Measurements from ENCODE around the gene CPEB4.
A peak's percentile ranks its signal among the peaks of the same experiment; 100 is the strongest.

The CPEB4 gene

DNA sequence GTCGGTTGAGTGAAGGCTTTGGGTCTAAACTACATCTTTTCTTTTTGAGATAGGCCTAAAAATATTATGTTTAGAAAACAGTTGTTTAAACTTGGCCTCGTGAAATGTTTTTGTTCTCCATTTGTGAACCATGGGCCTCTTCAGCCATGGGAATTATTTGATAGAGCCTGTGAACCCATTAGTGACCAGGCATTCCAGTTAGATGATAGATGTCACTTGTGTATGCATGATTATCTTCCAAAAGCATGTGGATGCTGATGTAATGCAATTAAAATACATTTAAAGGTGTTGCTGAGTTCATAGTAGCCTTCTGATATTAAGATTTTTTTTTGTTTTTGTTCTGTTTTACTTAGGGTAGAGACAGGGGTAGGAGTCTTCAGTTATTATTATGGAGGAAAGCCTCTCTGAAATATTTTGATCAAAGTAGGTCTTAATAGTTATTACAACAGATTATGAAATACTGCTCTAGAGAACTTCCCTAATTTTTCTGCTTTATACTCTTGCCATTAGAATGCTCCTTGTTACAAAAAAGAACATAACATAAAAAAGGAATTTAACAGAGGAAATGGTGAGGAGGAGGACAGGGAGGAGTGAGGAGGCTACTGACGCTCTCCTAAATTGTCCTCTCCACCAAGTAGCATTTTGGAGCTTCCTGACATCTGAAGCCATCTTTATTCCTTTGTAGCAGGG, 32.9 kb downstream of the CPEB4 start:
- no peak overlapping the region for H3K4me3 ChIP-seq (replicated peaks; ENCODE audit: low read depth, low read length)
- DNase-seq (ENCODE audit: extremely low read depth, insufficient read length): no peak
- no peaks in the 10 kb centered on the region for H3K27me3 ChIP-seq (replicated peaks; ENCODE audit: control insufficient read depth, insufficient read depth, low read length)
- TF ChIP-seq, protein P1, sequence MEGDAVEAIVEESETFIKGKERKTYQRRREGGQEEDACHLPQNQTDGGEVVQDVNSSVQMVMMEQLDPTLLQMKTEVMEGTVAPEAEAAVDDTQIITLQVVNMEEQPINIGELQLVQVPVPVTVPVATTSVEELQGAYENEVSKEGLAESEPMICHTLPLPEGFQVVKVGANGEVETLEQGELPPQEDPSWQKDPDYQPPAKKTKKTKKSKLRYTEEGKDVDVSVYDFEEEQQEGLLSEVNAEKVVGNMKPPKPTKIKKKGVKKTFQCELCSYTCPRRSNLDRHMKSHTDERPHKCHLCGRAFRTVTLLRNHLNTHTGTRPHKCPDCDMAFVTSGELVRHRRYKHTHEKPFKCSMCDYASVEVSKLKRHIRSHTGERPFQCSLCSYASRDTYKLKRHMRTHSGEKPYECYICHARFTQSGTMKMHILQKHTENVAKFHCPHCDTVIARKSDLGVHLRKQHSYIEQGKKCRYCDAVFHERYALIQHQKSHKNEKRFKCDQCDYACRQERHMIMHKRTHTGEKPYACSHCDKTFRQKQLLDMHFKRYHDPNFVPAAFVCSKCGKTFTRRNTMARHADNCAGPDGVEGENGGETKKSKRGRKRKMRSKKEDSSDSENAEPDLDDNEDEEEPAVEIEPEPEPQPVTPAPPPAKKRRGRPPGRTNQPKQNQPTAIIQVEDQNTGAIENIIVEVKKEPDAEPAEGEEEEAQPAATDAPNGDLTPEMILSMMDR (IDR thresholded peaks at IDR 0.05; ENCODE audit: insufficient read depth, low read length, poor library complexity, severe bottlenecking): no peak
- no peaks in the 10 kb centered on the region; the same call in 1 of the 2 replicates for H3K36me3 ChIP-seq (ENCODE audit: control insufficient read depth, insufficient read depth, low read length)

DNA sequence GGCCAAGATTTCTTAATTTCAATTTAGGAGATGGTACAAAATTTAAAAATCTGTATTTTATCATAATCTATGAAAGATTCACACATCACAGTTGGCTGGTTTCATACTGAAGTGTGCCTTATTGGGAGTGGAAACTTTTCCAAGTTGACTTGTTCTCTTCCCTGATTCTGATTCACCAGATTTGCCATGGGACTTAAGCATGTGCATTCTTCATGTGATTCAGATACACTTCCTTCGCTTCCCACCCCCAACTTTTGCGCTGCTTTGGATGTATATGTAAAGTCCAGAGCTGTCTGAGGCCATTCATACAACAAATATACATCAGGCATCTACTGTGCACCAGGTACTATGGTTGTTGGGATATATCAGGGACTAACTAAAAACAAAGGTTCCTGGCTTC, 34.4 kb downstream of the CPEB4 start:
- Histone ChIP-seq H3K36me3 (ENCODE audit: control insufficient read depth, insufficient read depth, low read length) (no peaks in the 10 kb centered on the region; the same call in 1 of the 2 replicates), H3K4me3 (replicated peaks; ENCODE audit: low read depth, low read length) (no peak overlapping the region), H3K27me3 (replicated peaks; ENCODE audit: control insufficient read depth, insufficient read depth, low read length) (no peaks in the 10 kb centered on the region)
- no peak for DNase-seq (ENCODE audit: extremely low read depth, insufficient read length)
- TF ChIP-seq, protein P1 (IDR thresholded peaks at IDR 0.05; ENCODE audit: insufficient read depth, low read length, poor library complexity, severe bottlenecking): no peak

GRCh38 chr5:173923218-173924095, 35.3 kb downstream of the CPEB4 start:
- DNase-seq (ENCODE audit: extremely low read depth, insufficient read length): no peak
- H3K36me3 ChIP-seq (ENCODE audit: control insufficient read depth, insufficient read depth, low read length): no peaks in the 10 kb centered on the region; the same call in 1 of the 2 replicates
- TF ChIP-seq, protein P1 (IDR thresholded peaks at IDR 0.05; ENCODE audit: insufficient read depth, low read length, poor library complexity, severe bottlenecking): no peak
- H3K4me3 ChIP-seq (replicated peaks; ENCODE audit: low read depth, low read length): no peak overlapping the region
- H3K27me3 ChIP-seq (replicated peaks; ENCODE audit: control insufficient read depth, insufficient read depth, low read length): no peaks in the 10 kb centered on the region

- TF ChIP-seq, protein P1 (IDR thresholded peaks at IDR 0.05; ENCODE audit: insufficient read depth, low read length, poor library complexity, severe bottlenecking): no peak
Observed at GRCh38 chr5:173924899-173925298, 36.8 kb downstream of the CPEB4 start.

DNA sequence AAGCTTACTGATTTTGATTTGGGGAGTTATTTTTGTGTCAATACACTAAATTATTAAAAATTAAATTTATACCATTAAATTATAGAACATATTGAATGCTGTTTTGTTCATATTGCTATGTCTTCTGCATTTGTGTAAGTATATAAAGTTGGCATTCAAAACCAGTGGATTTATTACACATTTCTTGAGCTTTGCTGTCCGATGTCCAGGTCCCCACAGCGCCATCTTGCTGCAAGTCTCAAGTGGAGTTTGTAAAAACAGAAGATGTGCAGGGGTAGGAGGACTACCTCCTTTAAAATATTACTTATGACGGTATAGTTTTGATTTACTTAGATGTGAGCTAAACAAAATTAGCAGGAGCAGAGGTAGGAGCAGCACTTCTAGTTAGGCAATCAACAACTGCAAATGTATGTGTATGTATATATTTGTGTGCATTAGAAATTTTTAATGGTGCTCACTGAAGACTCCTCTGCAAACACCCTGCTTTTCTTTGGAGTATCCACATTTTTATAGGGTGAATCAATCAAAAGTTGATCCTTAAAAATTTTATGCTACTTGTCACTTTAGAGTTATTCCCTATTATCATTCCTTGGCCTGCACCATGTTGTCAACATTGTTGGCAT, 37.4 kb downstream of the CPEB4 start:
- Histone ChIP-seq H3K27me3 (replicated peaks; ENCODE audit: control insufficient read depth, insufficient read depth, low read length) (no peaks in the 10 kb centered on the region), H3K4me3 (replicated peaks; ENCODE audit: low read depth, low read length) (no peak overlapping the region), H3K36me3 (ENCODE audit: control insufficient read depth, insufficient read depth, low read length) (no peaks in the 10 kb centered on the region; the same call in 1 of the 2 replicates)
- TF ChIP-seq, protein P1 (IDR thresholded peaks at IDR 0.05; ENCODE audit: insufficient read depth, low read length, poor library complexity, severe bottlenecking): peak; percentile 82
- DNase-seq (ENCODE audit: extremely low read depth, insufficient read length): no peak

More at GRCh38 chr5:173924899-173925298, 36.8 kb downstream of the CPEB4 start:
- no peak for DNase-seq (ENCODE audit: extremely low read depth, insufficient read length)
- no peaks in the 10 kb centered on the region for H3K27me3 ChIP-seq (replicated peaks; ENCODE audit: control insufficient read depth, insufficient read depth, low read length)
- no peaks in the 10 kb centered on the region; the same call in 1 of the 2 replicates for H3K36me3 ChIP-seq (ENCODE audit: control insufficient read depth, insufficient read depth, low read length)
- no peak overlapping the region for H3K4me3 ChIP-seq (replicated peaks; ENCODE audit: low read depth, low read length)
